Endothelial cell (in vitro differentiated cells): ENCODE results near the gene CAMK1D. TPM values are rescaled to one million over a fixed set of nuclear protein-coding genes. Genes with fewer than 3 reads are reported as not detected.

Experiments used
- DNase-seq: peaks from one replicate; pipeline ENCODE4 v3.0.0; 2021; ENCODE audit warnings: low spot score
- H3K27ac Mint-ChIP-seq: one replicate; pipeline ENCODE4 v1.8.0; 2021; ENCODE audit warnings: mixed read lengths, inconsistent platforms; ENCODE audit not compliant: unreplicated experiment
- H3K27me3 Mint-ChIP-seq: one replicate; pipeline ENCODE4 v1.8.0; 2021; ENCODE audit warnings: mild to moderate bottlenecking, moderate library complexity, mixed read lengths, inconsistent platforms; ENCODE audit not compliant: unreplicated experiment
- H3K36me3 Mint-ChIP-seq: one replicate; pipeline ENCODE4 v1.8.0; 2021; ENCODE audit warnings: mild to moderate bottlenecking, low read depth, mixed read lengths, inconsistent platforms; ENCODE audit not compliant: unreplicated experiment
- H3K4me1 Mint-ChIP-seq: one replicate; pipeline ENCODE4 v1.8.0; 2021; ENCODE audit warnings: mild to moderate bottlenecking, mixed read lengths, inconsistent platforms; ENCODE audit not compliant: unreplicated experiment
- H3K4me3 Mint-ChIP-seq: one replicate; pipeline ENCODE4 v1.8.0; 2021; ENCODE audit warnings: mild to moderate bottlenecking, mixed read lengths, inconsistent platforms; ENCODE audit not compliant: unreplicated experiment
- H3K9me3 Mint-ChIP-seq: one replicate; pipeline ENCODE4 v1.8.0; 2021; ENCODE audit warnings: mixed read lengths, inconsistent platforms; ENCODE audit not compliant: unreplicated experiment
- total RNA-seq: library from RNA; stranded (reverse); fragmentation: NEBNext Ultra II Directional; extraction: Animal tissue kit (Norgen Biotek cat#: 25700); gene quantifications from one replicate; pipeline ENCODE4 v1.2.1, GENCODE V29; 2021; ENCODE audit not compliant: unreplicated experiment
- TF ChIP-seq, protein P1 (sequence below): fragments of 200-600 bp; sonication (generic); IDR thresholded peaks from one replicate; pipeline ENCODE4 v1.5.0; 2021; ENCODE audit warnings: antibody characterized with exemption; ENCODE audit not compliant: unreplicated experiment

The CAMK1D gene
- total RNA-seq, 1 donor from 2014 or later, result 4.1 TPM

DNA sequence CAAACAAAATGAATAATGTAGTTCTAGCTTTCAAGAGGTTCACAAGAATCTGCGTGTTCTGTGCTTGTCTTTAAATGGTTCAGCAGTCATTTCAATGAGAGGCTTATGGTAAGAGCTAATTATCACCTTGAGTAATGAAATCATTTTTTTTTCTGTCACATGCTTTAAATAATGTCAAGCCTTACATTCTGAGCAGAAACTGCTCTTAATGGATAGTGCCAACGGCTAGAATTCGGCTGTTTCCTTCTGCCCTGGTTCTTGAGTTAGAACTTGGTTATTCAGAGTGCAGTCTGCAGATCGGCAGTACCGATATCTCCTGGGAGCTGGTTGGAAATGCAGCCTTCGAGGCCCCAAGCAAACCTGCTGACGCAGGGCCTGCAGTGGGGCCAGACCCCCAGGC is 316.2 kb downstream of the CAMK1D start:
- Mint-ChIP-seq H3K27ac (no peak overlapping the region), H3K36me3 (no peaks in the 10 kb centered on the region), H3K27me3 (no peaks in the 10 kb centered on the region), H3K9me3 (no peaks in the 10 kb centered on the region), H3K4me1 (no peaks in the 10 kb centered on the region), H3K4me3 (no peak overlapping the region)
- no peak for DNase-seq
- TF ChIP-seq, protein P1, sequence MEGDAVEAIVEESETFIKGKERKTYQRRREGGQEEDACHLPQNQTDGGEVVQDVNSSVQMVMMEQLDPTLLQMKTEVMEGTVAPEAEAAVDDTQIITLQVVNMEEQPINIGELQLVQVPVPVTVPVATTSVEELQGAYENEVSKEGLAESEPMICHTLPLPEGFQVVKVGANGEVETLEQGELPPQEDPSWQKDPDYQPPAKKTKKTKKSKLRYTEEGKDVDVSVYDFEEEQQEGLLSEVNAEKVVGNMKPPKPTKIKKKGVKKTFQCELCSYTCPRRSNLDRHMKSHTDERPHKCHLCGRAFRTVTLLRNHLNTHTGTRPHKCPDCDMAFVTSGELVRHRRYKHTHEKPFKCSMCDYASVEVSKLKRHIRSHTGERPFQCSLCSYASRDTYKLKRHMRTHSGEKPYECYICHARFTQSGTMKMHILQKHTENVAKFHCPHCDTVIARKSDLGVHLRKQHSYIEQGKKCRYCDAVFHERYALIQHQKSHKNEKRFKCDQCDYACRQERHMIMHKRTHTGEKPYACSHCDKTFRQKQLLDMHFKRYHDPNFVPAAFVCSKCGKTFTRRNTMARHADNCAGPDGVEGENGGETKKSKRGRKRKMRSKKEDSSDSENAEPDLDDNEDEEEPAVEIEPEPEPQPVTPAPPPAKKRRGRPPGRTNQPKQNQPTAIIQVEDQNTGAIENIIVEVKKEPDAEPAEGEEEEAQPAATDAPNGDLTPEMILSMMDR, result no peak

DNA sequence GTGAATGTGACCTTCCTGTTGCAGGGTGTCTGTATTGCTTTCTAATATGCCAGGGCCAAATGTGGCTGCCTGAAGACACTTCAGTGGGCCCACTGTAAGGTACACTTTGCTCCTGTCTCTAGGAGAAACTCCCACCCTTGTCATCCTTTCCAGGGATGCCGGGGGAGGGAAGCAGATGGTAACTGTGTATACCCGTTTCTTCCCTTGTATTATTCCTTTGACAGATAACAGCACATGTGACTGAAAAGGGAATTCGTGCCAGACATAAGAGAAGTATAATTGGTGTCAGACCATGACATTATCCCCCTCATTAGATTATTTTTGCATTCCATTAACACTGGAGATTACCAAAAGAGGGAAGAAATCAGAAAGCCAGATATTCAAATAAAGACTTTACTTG is 317.7 kb downstream of the CAMK1D start:
- Mint-ChIP-seq H3K4me3 (no peak overlapping the region), H3K36me3 (no peaks in the 10 kb centered on the region), H3K27me3 (no peaks in the 10 kb centered on the region), H3K9me3 (no peaks in the 10 kb centered on the region), H3K27ac (no peak overlapping the region), H3K4me1 (no peaks in the 10 kb centered on the region)
- TF ChIP-seq, protein P1, result no peak
- DNase-seq, result no peak

DNA sequence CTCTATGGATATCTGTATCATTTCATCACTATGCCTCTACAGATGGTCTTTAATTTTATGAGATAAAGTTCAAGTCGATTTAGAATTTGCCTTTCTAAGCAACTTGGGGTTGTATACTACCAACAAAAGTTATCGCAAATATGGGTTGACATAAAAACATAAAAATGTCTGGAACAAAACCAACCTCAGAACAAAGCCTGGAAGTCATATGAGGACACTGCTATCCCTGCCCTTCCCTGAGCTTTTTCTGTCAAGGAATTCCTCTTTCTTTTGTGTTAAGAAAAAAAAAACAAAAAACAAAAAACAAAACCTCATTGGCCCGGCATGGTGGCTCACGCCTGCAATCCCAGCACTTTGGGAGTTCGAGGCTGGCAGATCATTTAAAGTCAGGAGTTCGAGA is 319.3 kb downstream of the CAMK1D start:
- TF ChIP-seq, protein P1, result no peak
- no peaks in the 10 kb centered on the region for H3K36me3 Mint-ChIP-seq
- no peaks in the 10 kb centered on the region for H3K27me3 Mint-ChIP-seq
- no peaks in the 10 kb centered on the region for H3K4me1 Mint-ChIP-seq
- H3K4me3 Mint-ChIP-seq, result no peak overlapping the region
- H3K9me3 Mint-ChIP-seq, result no peaks in the 10 kb centered on the region
- no peak overlapping the region for H3K27ac Mint-ChIP-seq
- DNase-seq, result no peak

DNA sequence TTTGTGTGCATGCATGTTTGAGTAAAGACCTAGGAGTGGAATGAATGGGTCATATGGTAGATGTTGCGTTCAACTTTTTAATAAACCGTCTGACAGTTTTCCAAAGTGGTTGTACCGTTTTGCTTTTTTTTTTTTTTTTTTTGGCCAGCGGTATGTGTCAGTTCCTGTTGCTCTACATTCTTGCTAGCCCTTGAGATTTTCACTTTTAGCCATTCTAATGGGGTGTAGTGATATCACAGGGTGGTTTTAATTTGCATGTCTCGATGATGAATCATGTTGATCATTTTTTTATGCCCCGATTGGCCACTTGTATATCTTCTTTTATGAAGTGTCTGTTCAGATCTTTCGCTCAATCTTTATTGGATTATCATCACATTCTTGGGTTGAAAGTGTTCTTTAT is 320.7 kb downstream of the CAMK1D start:
- no peaks in the 10 kb centered on the region for H3K9me3 Mint-ChIP-seq
- no peaks in the 10 kb centered on the region for H3K27me3 Mint-ChIP-seq
- H3K4me3 Mint-ChIP-seq, result no peak overlapping the region
- no peaks in the 10 kb centered on the region for H3K4me1 Mint-ChIP-seq
- H3K36me3 Mint-ChIP-seq, result no peaks in the 10 kb centered on the region
- TF ChIP-seq, protein P1, result no peak
- no peak overlapping the region for H3K27ac Mint-ChIP-seq
- no peak for DNase-seq

DNA sequence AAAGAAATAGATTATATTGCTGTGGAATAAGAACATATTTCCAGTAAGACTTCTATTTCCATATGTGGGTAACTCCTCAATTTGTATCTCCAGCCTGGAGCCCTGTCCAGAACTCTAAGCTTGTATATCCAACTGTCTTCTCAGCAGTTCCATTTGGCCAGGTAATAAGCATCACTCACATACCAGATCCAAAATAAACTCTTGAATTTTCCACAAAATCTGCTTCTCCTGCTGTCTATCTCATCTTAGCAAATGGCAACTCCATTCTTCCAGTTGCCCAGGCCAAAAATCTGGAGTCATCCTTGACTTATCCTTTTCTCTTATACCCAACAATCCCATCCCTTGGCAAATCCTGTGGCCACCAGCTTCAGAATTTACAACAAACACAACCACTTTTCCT is 325.8 kb downstream of the CAMK1D start:
- H3K27me3 Mint-ChIP-seq, result no peaks in the 10 kb centered on the region
- H3K27ac Mint-ChIP-seq, result no peak overlapping the region
- TF ChIP-seq, protein P1, result no peak
- H3K4me3 Mint-ChIP-seq, result no peak overlapping the region
- no peaks in the 10 kb centered on the region for H3K9me3 Mint-ChIP-seq
- DNase-seq, result no peak
- no peaks in the 10 kb centered on the region for H3K4me1 Mint-ChIP-seq
- H3K36me3 Mint-ChIP-seq, result no peaks in the 10 kb centered on the region
